K562 treated with DMSO at 1 percent for 4 hours (cell line): ENCODE data around the gene P2RY1. TPM values are rescaled to one million over a fixed set of nuclear protein-coding genes. Genes with fewer than 3 reads are reported as not detected.

Experiments used
- total RNA-seq: library from RNA; unstranded; fragments of 300-600 nt; gene quantifications from 2 replicates; pipeline ENCODE4 v1.2.3, GENCODE V29; 2022; ENCODE audit not compliant: insufficient read depth

Gene P2RY1
- total RNA-seq, result 6.0 and 7.4 TPM in 2 replicates

GRCh38 chr3:152834776-152835600, at the start of gene P2RY1:
Gene P2RY1, plus strand, starts transcription at chr3:152835131. Its CDS starts 652 bp downstream, at chr3:152835783.

